T-helper 2 cell treated with Interferon-gamma antibody and Interleukin-4, amounts not matched to agents 5 μg/mL and 100 μg/mL, for 36 hours (primary cell): ENCODE measurements around the gene CD200.
A peak's percentile ranks its signal among the peaks of the same experiment; 100 is the strongest.

Experiments used
- DNase-seq: peaks from one replicate; pipeline ENCODE4 v3.0.0; 2021; ENCODE audit warnings: low spot score
- H3K27ac Mint-ChIP-seq: one replicate; pipeline ENCODE4 v1.8.0; 2021; ENCODE audit warnings: mild to moderate bottlenecking, mixed read lengths
- H3K27me3 Mint-ChIP-seq: one replicate; pipeline ENCODE4 v1.8.0; 2021; ENCODE audit warnings: low read depth, mixed read lengths
- H3K36me3 Mint-ChIP-seq: one replicate; pipeline ENCODE4 v1.8.0; 2021; ENCODE audit warnings: low read depth, mixed read lengths
- H3K4me1 Mint-ChIP-seq: one replicate; pipeline ENCODE4 v1.8.0; 2021; ENCODE audit warnings: low read depth, mixed read lengths
- H3K4me3 Mint-ChIP-seq: one replicate; pipeline ENCODE4 v1.8.0; 2022; ENCODE audit warnings: mild to moderate bottlenecking, moderate library complexity, mixed read lengths
- H3K9me3 Mint-ChIP-seq: one replicate; pipeline ENCODE4 v1.8.0; 2021; ENCODE audit warnings: mixed read lengths

The CD200 gene

DNA sequence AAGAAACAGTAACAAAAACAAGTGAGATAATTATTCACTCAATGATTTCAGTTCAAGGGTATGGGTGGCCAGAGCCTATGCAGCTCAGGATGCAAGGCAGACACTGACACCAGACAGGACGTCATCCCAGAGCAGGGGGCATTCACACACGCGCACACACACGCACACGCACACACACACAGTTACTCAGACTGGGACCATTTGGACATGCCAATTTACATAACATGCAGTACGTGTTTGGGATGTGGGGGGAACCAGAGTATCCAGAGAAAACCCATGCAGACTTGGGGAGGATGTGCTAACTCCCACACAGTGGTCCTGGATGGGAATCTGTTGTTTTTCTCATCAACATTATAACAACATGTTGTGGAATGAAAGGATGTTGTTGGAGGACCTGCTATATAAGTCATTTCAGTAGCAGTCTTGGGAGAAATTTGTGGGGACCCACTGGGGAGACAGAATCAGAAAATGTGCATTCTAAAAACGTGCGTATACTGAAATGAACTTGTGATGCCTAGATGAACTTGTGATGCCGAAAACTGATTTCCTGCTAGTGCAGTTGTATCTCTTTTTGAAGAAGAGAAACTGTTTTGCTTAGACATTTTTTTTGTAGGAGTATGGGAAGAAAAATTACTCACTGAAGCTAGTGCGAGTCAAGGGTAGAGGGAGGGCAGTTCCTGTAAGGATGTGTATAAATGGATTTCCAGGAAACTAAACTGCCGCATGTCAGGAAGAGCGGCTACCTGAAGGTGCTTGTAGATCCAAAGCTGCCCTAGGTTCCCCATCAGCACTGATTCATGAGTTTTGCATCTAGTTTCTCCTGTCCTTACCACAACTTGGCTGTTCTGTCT is 25.2 kb downstream of the CD200 start:
- Mint-ChIP-seq H3K27ac (peak overlapping the region; percentile 91), H3K9me3 (no peaks in the 10 kb centered on the region), H3K4me3 (peak overlapping the region; percentile 76), H3K27me3 (no peaks in the 10 kb centered on the region), H3K36me3 (peaks cover 33% of the 10 kb centered on the region), H3K4me1 (peaks cover 34% of the 10 kb centered on the region)
- peak; percentile 39 for DNase-seq

DNA sequence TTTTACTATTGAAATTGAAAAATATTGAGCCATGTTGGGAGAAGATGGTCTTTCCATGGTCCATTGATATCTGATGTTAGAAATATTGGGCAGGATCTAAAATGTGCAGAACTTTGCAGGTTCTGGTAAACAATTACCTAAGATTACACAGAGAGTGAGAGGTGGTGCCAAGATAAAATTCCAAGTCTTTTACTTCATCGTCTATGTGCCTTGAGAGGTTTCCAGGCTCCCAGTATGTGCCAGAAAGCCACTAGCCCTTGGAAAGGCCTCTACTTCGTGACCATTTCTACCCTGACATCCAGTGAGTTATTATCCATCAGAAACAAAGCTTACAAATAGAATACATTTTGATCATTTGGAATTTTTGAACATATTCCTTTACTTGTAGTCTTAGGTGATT is 27.6 kb downstream of the CD200 start:
- DNase-seq, result no peak
- H3K27ac Mint-ChIP-seq, result no peak overlapping the region

DNA sequence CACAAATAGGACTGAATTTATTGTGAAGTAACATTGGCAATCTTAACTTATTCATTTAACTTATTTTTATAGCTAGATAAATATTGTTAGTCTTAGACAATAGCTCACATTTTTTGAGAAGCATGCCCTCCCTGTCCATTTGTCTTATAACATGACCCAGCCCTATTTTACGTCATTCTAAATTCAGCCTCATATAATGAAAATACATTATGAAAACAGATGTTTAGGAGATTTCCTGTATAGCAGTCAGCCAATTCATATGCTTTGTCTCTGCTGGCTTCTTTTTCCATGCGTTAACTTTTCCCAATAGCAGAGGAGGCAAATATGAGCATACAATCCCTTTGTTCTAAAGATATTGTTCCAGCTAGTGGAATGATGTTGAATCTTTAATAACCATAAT is 29.3 kb downstream of the CD200 start:
- Mint-ChIP-seq H3K4me3 (no peak overlapping the region), H3K36me3 (peaks cover 27% of the 10 kb centered on the region), H3K4me1 (peaks cover 52% of the 10 kb centered on the region), H3K27ac (no peak overlapping the region), H3K27me3 (no peaks in the 10 kb centered on the region), H3K9me3 (no peaks in the 10 kb centered on the region)
- DNase-seq, result no peak

More for the DNA sequence above, 27.6 kb downstream of the CD200 start:
- Mint-ChIP-seq H3K9me3 (no peaks in the 10 kb centered on the region), H3K36me3 (peaks cover 23% of the 10 kb centered on the region), H3K4me1 (peaks cover 46% of the 10 kb centered on the region), H3K27me3 (no peaks in the 10 kb centered on the region), H3K4me3 (no peak overlapping the region)

DNA sequence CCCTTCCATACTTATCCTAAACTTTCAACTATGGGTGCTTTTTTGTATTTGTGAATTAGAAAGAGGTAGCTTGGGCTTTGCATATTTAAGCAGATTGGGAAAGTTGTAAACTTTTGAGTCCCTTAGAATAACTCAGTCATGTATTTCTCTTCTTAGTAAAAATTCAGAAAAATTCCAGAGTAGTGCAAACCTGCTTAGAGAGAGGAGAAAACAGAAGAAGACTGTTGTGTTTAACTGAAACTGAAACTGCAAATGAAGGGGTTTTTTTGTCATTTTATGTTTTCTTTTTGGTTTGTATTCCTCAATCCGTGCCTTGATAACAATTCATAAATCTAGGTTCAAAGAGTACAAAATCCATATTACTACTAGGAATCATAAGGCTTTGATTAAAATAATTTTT is 31.3 kb downstream of the CD200 start:
- H3K4me1 Mint-ChIP-seq, result peaks cover 36% of the 10 kb centered on the region
- no peaks in the 10 kb centered on the region for H3K27me3 Mint-ChIP-seq
- peak overlapping the region; percentile 51 for H3K4me3 Mint-ChIP-seq
- H3K9me3 Mint-ChIP-seq, result no peaks in the 10 kb centered on the region
- H3K36me3 Mint-ChIP-seq, result peaks cover 24% of the 10 kb centered on the region
- H3K27ac Mint-ChIP-seq, result peak overlapping the region; percentile 78
- DNase-seq, result no peak

DNA sequence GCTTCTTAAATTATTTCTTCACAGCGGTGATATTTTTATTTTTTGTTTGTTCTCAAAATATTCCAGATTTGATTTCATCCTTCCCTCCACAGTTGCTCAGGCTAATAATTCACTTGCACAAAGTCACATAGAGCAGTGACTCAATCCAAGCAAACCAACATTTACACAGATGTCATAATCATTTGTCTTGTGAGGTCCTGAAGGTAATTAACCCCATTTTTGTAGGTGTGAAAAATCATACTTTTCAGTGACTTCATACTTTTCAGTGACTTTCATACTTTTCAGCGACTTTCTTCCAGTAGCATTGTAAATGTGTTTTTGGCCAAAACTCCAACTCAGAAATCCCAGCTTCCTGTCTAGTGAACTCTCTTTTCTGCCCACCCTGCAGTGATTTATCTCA is 32.1 kb downstream of the CD200 start:
- Mint-ChIP-seq H3K27me3 (no peaks in the 10 kb centered on the region), H3K27ac (peak overlapping the region; percentile 78), H3K9me3 (no peaks in the 10 kb centered on the region), H3K4me3 (peak overlapping the region; percentile 24), H3K36me3 (peaks cover 24% of the 10 kb centered on the region), H3K4me1 (peaks cover 33% of the 10 kb centered on the region)
- no peak for DNase-seq

DNA sequence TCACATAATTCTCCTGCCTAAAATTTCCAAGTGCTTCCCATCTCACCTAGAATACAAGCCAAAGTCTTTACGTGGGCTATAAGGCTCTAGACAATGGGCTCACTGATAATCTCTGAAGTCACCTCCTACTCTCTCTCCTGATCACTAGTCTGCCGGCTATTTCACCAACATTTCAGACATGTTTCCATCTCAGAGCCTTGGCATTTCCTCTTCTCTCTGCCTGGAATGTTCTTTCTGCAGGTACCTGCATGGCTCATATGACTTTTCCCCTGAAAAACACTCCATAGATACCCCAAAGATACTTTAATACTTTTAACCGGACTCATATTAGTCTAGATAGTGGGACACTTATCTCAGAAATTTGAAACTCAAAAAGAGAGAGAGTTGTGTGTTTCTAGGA is 32.7 kb downstream of the CD200 start:
- DNase-seq, result no peak
- Mint-ChIP-seq H3K27ac (peak overlapping the region; percentile 78), H3K27me3 (no peaks in the 10 kb centered on the region), H3K4me3 (peak overlapping the region; percentile 24), H3K36me3 (peaks cover 21% of the 10 kb centered on the region), H3K9me3 (no peaks in the 10 kb centered on the region), H3K4me1 (peaks cover 33% of the 10 kb centered on the region)

DNA sequence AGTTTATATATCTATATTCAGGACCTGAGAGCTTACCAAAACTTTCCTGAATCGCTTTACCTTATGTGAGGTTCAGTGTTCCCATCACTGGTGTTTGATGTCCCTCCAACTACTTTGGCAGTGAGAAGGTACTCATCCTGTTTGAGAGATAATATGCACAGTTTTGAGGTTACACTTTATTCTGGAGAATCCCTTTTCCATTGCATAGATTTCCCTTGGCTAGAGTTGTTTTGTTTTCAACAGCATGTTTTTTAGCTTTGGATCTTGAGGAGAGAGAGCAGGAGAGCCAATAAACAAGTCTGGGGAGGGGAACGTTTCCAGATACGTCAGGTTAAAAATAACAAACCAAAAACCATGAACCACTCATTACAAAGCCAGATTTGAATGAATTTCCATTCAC is 33.6 kb downstream of the CD200 start:
- DNase-seq, result no peak
- Mint-ChIP-seq H3K36me3 (peaks cover 16% of the 10 kb centered on the region), H3K9me3 (no peaks in the 10 kb centered on the region), H3K4me3 (no peak overlapping the region), H3K27me3 (no peaks in the 10 kb centered on the region), H3K27ac (no peak overlapping the region), H3K4me1 (peaks cover 32% of the 10 kb centered on the region)

DNA sequence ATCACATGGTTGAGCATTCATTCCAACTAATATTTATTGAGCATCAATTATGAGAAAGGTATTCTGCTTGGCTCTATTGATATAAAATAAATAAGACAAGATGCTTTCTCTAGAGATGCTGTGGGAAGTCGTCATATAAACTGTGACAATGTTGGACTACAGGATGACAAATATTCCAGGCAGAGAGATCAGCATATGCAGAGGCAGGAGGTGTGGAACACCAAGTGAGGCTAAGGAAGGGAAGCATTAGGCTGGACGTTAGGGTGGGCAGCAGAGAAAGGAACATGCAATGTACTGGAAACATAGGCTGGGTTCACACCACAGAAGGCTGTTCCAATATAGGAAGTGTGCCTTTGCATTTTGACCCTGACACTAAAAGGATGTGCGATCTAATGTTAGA is 38.6 kb downstream of the CD200 start:
- Mint-ChIP-seq H3K9me3 (no peaks in the 10 kb centered on the region), H3K27ac (no peak overlapping the region), H3K4me3 (no peak overlapping the region), H3K36me3 (peaks cover 7% of the 10 kb centered on the region), H3K27me3 (no peaks in the 10 kb centered on the region), H3K4me1 (peaks cover 25% of the 10 kb centered on the region)
- no peak for DNase-seq

DNA sequence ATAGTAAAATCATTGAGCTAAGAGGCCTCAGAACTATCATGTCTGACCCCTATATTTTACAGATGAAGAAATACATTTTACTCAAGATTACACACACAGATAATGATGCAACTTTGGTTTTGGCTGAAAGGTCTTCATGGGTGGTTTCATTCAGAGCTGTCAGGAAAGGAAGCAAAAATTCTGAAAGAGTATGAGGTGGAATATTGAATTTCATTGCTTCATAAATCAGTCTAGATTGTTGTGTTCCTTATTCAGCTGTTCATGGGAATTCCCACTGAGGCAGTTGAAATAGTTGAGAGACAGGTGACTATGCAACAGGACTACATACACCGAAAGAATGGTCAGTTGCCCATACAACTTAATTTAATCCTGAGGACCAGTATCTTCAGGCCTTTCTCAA is 39.4 kb downstream of the CD200 start:
- Mint-ChIP-seq H3K4me3 (no peak overlapping the region), H3K4me1 (peaks cover 30% of the 10 kb centered on the region), H3K27me3 (no peaks in the 10 kb centered on the region), H3K36me3 (peaks cover 4% of the 10 kb centered on the region), H3K27ac (no peak overlapping the region), H3K9me3 (no peaks in the 10 kb centered on the region)
- no peak for DNase-seq

DNA sequence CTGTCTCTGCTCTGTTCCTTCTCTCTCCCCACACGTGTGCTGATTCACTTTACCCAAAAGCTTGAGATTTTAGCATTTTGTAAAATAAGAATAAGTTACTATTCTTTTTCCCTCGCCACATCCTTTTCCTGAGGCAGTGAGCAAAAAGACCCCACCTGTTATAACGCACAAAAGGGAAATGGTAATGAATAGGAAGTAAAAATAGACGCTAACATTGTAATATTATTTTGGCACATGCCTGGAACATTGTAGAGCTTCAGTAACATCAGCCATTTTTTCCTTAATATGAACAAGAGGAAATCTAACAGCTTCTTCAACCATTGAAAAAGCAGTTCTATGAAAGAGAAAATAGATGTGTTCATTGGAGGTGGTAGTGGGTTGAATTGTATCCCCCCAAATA is 40.5 kb downstream of the CD200 start:
- H3K4me3 Mint-ChIP-seq, result peak overlapping the region; percentile 22
- DNase-seq, result no peak
- H3K27me3 Mint-ChIP-seq, result no peaks in the 10 kb centered on the region
- H3K4me1 Mint-ChIP-seq, result peaks cover 37% of the 10 kb centered on the region
- peak overlapping the region; percentile 39 for H3K27ac Mint-ChIP-seq
- H3K36me3 Mint-ChIP-seq, result peaks cover 6% of the 10 kb centered on the region
- no peaks in the 10 kb centered on the region for H3K9me3 Mint-ChIP-seq

DNA sequence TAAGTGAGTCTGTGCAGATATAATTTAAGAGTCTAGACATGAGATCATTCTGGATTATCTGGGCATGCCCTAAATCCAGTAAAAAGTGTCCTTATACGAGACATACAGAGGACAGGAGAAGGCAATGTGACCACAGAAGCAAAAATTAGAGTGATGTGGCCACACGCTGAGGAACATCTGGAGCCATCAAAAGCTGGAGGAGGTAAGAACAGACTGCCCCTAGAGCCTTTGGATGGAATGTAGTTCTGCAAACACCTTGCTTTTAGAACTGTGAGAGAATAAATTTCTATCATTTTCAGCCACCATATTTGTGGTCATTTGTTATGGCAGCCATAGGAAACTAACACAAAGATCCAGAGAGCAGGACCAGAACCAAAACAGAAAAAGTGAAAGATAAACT is 41.0 kb downstream of the CD200 start:
- Mint-ChIP-seq H3K9me3 (no peaks in the 10 kb centered on the region), H3K36me3 (peaks cover 6% of the 10 kb centered on the region), H3K4me3 (no peak overlapping the region), H3K4me1 (peaks cover 39% of the 10 kb centered on the region), H3K27me3 (no peaks in the 10 kb centered on the region), H3K27ac (no peak overlapping the region)
- DNase-seq, result no peak

DNA sequence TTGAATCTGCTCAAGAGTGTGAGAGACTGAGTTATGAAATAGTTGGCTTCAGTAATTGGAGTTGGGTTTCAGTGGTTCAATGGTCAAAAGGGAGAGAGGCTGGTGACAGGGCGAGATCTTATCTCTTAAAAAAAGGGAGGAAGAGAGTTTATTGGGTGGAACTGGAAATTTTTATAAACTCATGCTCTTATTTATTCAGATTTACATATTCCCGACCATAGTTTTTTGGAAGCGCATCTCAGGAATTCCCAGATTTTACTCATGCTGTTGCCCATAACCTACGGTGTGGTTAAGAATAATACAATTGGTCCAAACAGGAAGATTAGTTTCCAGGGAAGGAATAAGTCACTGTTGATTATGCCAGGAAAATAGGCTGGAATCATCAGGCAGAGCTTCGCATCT is 41.4 kb downstream of the CD200 start:
- Mint-ChIP-seq H3K9me3 (no peaks in the 10 kb centered on the region), H3K4me1 (peaks cover 42% of the 10 kb centered on the region), H3K36me3 (peaks cover 6% of the 10 kb centered on the region), H3K27ac (peak overlapping the region; percentile 52), H3K4me3 (no peak overlapping the region), H3K27me3 (no peaks in the 10 kb centered on the region)
- DNase-seq, result no peak

DNA sequence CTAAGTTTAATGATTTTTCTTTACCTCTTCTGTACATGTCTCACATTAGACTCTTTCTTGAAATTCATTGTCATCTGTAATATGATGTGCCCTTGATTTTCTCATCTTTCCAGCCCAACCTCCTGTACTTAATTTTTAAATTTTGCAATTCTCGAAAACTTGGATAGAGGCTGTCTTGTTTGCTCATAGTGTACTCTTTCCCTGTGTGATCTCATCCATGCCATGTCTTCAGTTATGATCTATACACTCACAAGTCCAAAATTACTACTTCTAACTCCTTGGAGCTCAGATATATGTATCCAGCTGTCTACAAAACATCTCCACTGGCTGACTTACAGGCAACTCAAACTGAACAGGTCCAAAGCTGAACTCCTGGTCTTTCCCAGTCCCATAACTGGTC is 42.2 kb downstream of the CD200 start:
- no peak for DNase-seq
- Mint-ChIP-seq H3K9me3 (no peaks in the 10 kb centered on the region), H3K4me3 (no peak overlapping the region), H3K27me3 (no peaks in the 10 kb centered on the region), H3K36me3 (peaks cover 6% of the 10 kb centered on the region), H3K27ac (no peak overlapping the region), H3K4me1 (peaks cover 47% of the 10 kb centered on the region)

DNA sequence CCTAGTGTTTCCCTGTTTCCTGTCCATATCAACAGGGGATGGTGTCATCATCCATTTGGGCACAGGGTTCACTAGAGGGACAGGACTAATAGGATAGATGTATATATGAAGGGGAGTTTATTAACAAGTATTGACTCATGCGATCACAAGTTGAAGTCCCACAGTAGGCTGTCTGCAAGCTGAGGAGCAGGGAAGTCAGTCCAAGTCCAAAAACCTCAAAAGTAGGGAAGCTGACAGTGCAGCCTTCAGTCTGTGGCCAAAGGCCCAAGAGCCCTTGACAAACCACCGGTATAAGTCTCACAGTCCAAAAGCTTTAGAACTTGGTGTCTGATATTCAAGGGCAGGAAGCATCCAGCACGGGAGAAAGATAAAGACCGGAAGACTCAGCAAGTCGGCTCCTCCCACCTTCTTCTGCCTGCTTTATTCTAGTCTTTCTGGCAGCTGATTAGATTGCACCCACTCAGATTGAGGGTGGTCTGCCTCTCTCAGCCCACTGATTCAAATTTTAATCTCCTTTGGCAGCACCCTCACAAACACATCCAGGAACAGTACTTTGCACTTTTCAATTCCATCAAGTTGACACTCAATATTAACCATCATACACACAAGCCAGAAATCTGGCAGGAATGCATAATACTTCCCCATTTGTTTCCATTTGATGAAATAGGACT is 43.4 kb downstream of the CD200 start:
- H3K4me1 Mint-ChIP-seq, result peaks cover 52% of the 10 kb centered on the region
- H3K36me3 Mint-ChIP-seq, result peaks cover 6% of the 10 kb centered on the region
- H3K27me3 Mint-ChIP-seq, result no peaks in the 10 kb centered on the region
- H3K4me3 Mint-ChIP-seq, result no peak overlapping the region
- H3K27ac Mint-ChIP-seq, result no peak overlapping the region
- H3K9me3 Mint-ChIP-seq, result no peaks in the 10 kb centered on the region
- no peak for DNase-seq
